SK-N-SH (cell line): Measurements from ENCODE around the gene SMCHD1. TPM values are rescaled to one million over a fixed set of nuclear protein-coding genes. Genes with fewer than 3 reads are reported as not detected.

Experiments used
- CTCF ChIA-PET: fragments of 300-600, 350-600 bp; formaldehyde crosslinking; extraction: SDS; loops from one replicate; lab custom pipeline; 2021; lab: Yijun Ruan, JAX
- POLR2A ChIA-PET: fragments of 350-600 bp; sonication (Branson Sonifier 250); formaldehyde crosslinking; extraction: SDS; loops from one replicate; lab custom pipeline; 2020; ENCODE audit warnings: antibody characterized with exemption, inconsistent platforms; lab: Yijun Ruan, JAX
- DNase-seq: peaks from one replicate; pipeline ENCODE4 v3.0.0; 2012
- H2AFZ ChIP-seq: fragments of 200-600 bp; sonication (generic); 2 replicates; pipeline ENCODE4 v1.8.1; 2016; ENCODE audit warnings: antibody characterized with exemption, mild to moderate bottlenecking, low read depth
- H3F3A ChIP-seq: fragments of 200-600 bp; sonication (generic); replicated peaks from 2 replicates; pipeline ENCODE3; 2016; ENCODE audit warnings: antibody characterized with exemption, mild to moderate bottlenecking; ENCODE audit not compliant: insufficient read depth
- H3K27ac ChIP-seq, 2 experiments: fragments of 200-500 bp in 1 of 2; fragments of 200-600 bp in 1 of 2; sonication (Bioruptor generic) in 1 of 2; sonication (generic), shearing (Covaris generic) in 1 of 2; 2 replicates each; pipeline versions ENCODE4 v1.5.1 to v1.6.1; 2014 to 2016; ENCODE audit warnings: low read depth in 2 of 2, inconsistent platforms in 1 of 2, low read length in 1 of 2, mild to moderate bottlenecking in 1 of 2, mixed read lengths in 1 of 2
- H3K27me3 ChIP-seq: fragments of 200-600 bp; sonication (generic), shearing (Covaris generic); 2 replicates; pipeline ENCODE4 v1.6.1; 2016; ENCODE audit warnings: mixed run types; ENCODE audit not compliant: insufficient read depth
- H3K36me3 ChIP-seq, 2 experiments: fragments of 200-500 bp in 1 of 2; fragments of 200-600 bp in 1 of 2; sonication (Bioruptor generic) in 1 of 2; sonication (generic) in 1 of 2; replicated peaks in 1 of 2; 2 replicates each; pipeline versions ENCODE3 to v1.5.1; 2014 to 2016; ENCODE audit warnings: low read length in 1 of 2, mild to moderate bottlenecking in 1 of 2; ENCODE audit not compliant: insufficient read depth in 2 of 2, control insufficient read depth in 1 of 2
- H3K4me1 ChIP-seq, 2 experiments: fragments of 200-500 bp in 1 of 2; fragments of 200-600 bp in 1 of 2; sonication (Bioruptor generic) in 1 of 2; sonication (generic), shearing (Covaris generic) in 1 of 2; 2 replicates each; pipeline versions ENCODE4 v1.5.1 to v1.6.1; 2014 to 2016; ENCODE audit warnings: low read depth in 1 of 2, low read length in 1 of 2, mixed run types in 1 of 2; ENCODE audit not compliant: insufficient read depth in 2 of 2, control insufficient read depth in 1 of 2
- H3K4me2 ChIP-seq: fragments of 200-600 bp; sonication (generic), shearing (Covaris generic); 2 replicates; pipeline ENCODE4 v1.6.1; 2017; ENCODE audit warnings: mixed run types
- H3K4me3 ChIP-seq, 2 experiments: fragments of 200-500 bp in 1 of 2; fragments of 200-600 bp in 1 of 2; sonication (Bioruptor generic) in 1 of 2; sonication (generic), shearing (Covaris generic) in 1 of 2; 2 replicates each; pipeline versions ENCODE4 v1.5.1 to v1.8.1; 2014 to 2016; ENCODE audit warnings: low read depth in 2 of 2, inconsistent platforms in 1 of 2, low read length in 1 of 2, mild to moderate bottlenecking in 1 of 2, mixed read lengths in 1 of 2, moderate library complexity in 1 of 2
- H3K79me2 ChIP-seq: fragments of 200-600 bp; sonication (generic); 2 replicates; pipeline ENCODE4 v1.8.1; 2017; ENCODE audit warnings: mild to moderate bottlenecking; ENCODE audit not compliant: insufficient read depth
- H3K9ac ChIP-seq: fragments of 200-600 bp; sonication (generic); 2 replicates; pipeline ENCODE4 v1.6.1; 2017; ENCODE audit warnings: mixed run types
- H3K9me2 ChIP-seq: fragments of 200-600 bp; sonication (generic); 2 replicates; pipeline ENCODE4 v1.6.1; 2017; ENCODE audit warnings: mixed run types
- H3K9me3 ChIP-seq: fragments of 200-600 bp; sonication (generic); 2 replicates; pipeline ENCODE4 v1.6.1; 2017; ENCODE audit warnings: mixed run types, mild to moderate bottlenecking, moderate library complexity
- H4K20me1 ChIP-seq: fragments of 200-600 bp; sonication (generic); 2 replicates; pipeline ENCODE4 v1.6.1; 2017; ENCODE audit warnings: mild to moderate bottlenecking, mixed run types; ENCODE audit not compliant: insufficient read depth
- CHD2 ChIP-seq: fragments of 150-350 bp; IDR thresholded peaks from 2 replicates; pipeline ENCODE4 v1.6.1; 2018; ENCODE audit warnings: low read length; ENCODE audit not compliant: partially characterized antibody
- ELF1 ChIP-seq: IDR thresholded peaks from 2 replicates; pipeline ENCODE4 v1.4.0; 2012
- EP300 ChIP-seq, 2 experiments: IDR thresholded peaks; 2 replicates each; pipeline versions ENCODE4 v1.4.0 to v1.6.1; 2012; ENCODE audit warnings: borderline replicate concordance in 1 of 2, low read depth in 1 of 2, low read length in 1 of 2
- FOSL2 ChIP-seq: IDR thresholded peaks from 2 replicates; pipeline ENCODE4 v1.4.0; 2012; ENCODE audit warnings: low read depth, mild to moderate bottlenecking, moderate library complexity, borderline replicate concordance
- FOXJ3 ChIP-seq: sonication (generic); formaldehyde crosslinking; IDR thresholded peaks from 2 replicates; pipeline ENCODE4 v1.5.1; 2020; ENCODE audit warnings: mild to moderate bottlenecking, missing genetic modification reagents
- JUND ChIP-seq: IDR thresholded peaks from 2 replicates; pipeline ENCODE4 v1.4.0; 2012
- MAX ChIP-seq: IDR thresholded peaks from 2 replicates; pipeline ENCODE4 v1.4.0; 2012; ENCODE audit warnings: low read depth
- MXI1 ChIP-seq: IDR thresholded peaks from 2 replicates; pipeline ENCODE4 v1.6.1; 2012; ENCODE audit warnings: mild to moderate bottlenecking, low read depth, low read length, improper control_type of control experiment
- POLR2AphosphoS5 ChIP-seq: IDR thresholded peaks from 2 replicates; pipeline ENCODE4 v1.6.1; 2012; ENCODE audit warnings: low read depth, low read length
- RFX5 ChIP-seq: IDR thresholded peaks from 2 replicates; pipeline ENCODE4 v1.6.1; 2012; ENCODE audit warnings: mild to moderate bottlenecking, improper control_type of control experiment, low read length
- SIN3A ChIP-seq: IDR thresholded peaks from 2 replicates; pipeline ENCODE4 v1.6.1; 2012; ENCODE audit warnings: low read depth, mild to moderate bottlenecking, low read length, moderate library complexity, borderline replicate concordance
- SMC3 ChIP-seq: IDR thresholded peaks from 2 replicates; pipeline ENCODE4 v1.6.1; 2012; ENCODE audit warnings: low read depth, low read length, improper control_type of control experiment
- TEAD4 ChIP-seq: IDR thresholded peaks from 2 replicates; pipeline ENCODE4 v1.4.0; 2012; ENCODE audit warnings: mild to moderate bottlenecking, borderline replicate concordance; ENCODE audit not compliant: insufficient read depth
- USF1 ChIP-seq: IDR thresholded peaks from 2 replicates; pipeline ENCODE4 v1.4.0; 2012; ENCODE audit warnings: low read depth, borderline replicate concordance
- USF2 ChIP-seq: fragments of 150-350 bp; IDR thresholded peaks from 2 replicates; pipeline ENCODE4 v1.6.1; 2017; ENCODE audit warnings: antibody characterized with exemption, low read length, low read depth, borderline replicate concordance
- WGBS: methylation state at CpG from one replicate; pipeline ENCODE4 v1.1.6; 2017; ENCODE audit warnings: low lambda C conversion rate; 5-methylcytosine and 5-hydroxymethylcytosine counted together
- polyA plus RNA-seq, 3 experiments: library from polyadenylated mRNA; depleted of rRNA; stranded (reverse); fragments of >200 nt; gene quantifications; 2 replicates each; pipeline ENCODE4 v1.2.3, GENCODE V29; 2012

Gene SMCHD1
- polyA plus RNA-seq, 1 of the 3 experiments (the other 2 are of a cell fraction): 8.9 TPM

GRCh38 chr18:2681993-2682603 is 26.6 kb downstream of the SMCHD1 start:
- TF ChIP-seq RFX5: no peak
- H3K27me3 ChIP-seq: no peaks in the 10 kb centered on the region
- no peak overlapping the region for H3K27ac ChIP-seq
- ChIA-PET POLR2A (no interaction called here), CTCF (interaction anchor here (0.8 to 0.9 kb wide), 2 partner anchors 23 to 77 kb away, joined by 3 to 4 read pairs; no protein-coding TSS in a partner anchor)
- no peaks in the 10 kb centered on the region for H4K20me1 ChIP-seq
- H2AFZ ChIP-seq: no peak overlapping the region
- no peak overlapping the region for H3K4me2 ChIP-seq
- no peak overlapping the region for H3K4me3 ChIP-seq
- peaks cover 4% of the 10 kb centered on the region for H3K9me3 ChIP-seq
- H3K79me2 ChIP-seq: peaks cover 78% of the 10 kb centered on the region
- peaks cover 22 to 43% of the 10 kb centered on the region in 2 experiments for H3K36me3 ChIP-seq
- 98% methylated on average over 5 of the region's 5 CpGs for WGBS
- no peaks in the 10 kb centered on the region for H3F3A ChIP-seq
- no peak overlapping the region for H3K9ac ChIP-seq
- DNase-seq: no peak
- H3K9me2 ChIP-seq: no peaks in the 10 kb centered on the region
- H3K4me1 ChIP-seq: no peaks in the 10 kb centered on the region; a peak in 1 of 4 replicates

GRCh38 chr18:2683055-2683454 is 27.5 kb downstream of the SMCHD1 start:
- H3K27ac ChIP-seq: no peak overlapping the region
- H2AFZ ChIP-seq: no peak overlapping the region
- no peaks in the 10 kb centered on the region; a peak in 1 of 4 replicates for H3K4me1 ChIP-seq
- no peaks in the 10 kb centered on the region for H4K20me1 ChIP-seq
- H3K27me3 ChIP-seq: no peaks in the 10 kb centered on the region
- TF ChIP-seq MXI1 (no peak), SIN3A (no peak), EP300 (IDR thresholded peaks at IDR 0.05; ENCODE audit: borderline replicate concordance in 1 of 2, low read depth in 1 of 2, low read length in 1 of 2) (no peak), JUND (no peak), ELF1 (no peak), FOSL2 (no peak), USF2 (no peak), RFX5 (no peak), SMC3 (no peak), TEAD4 (no peak)
- H3K4me2 ChIP-seq: no peak overlapping the region
- H3K9ac ChIP-seq: no peak overlapping the region
- H3K36me3 ChIP-seq: peaks cover 31 to 52% of the 10 kb centered on the region in 2 experiments
- H3K9me2 ChIP-seq: no peaks in the 10 kb centered on the region
- H3K9me3 ChIP-seq: peaks cover 7% of the 10 kb centered on the region
- H3F3A ChIP-seq: no peaks in the 10 kb centered on the region
- POLR2A ChIA-PET: no interaction called here
- DNase-seq: no peak
- peaks cover 78% of the 10 kb centered on the region for H3K79me2 ChIP-seq
- CTCF ChIA-PET: interaction anchor here (0.6 to 1.6 kb wide), 4 partner anchors 9 to 133 kb away, joined by 3 to 4 read pairs (median 4); no protein-coding TSS in a partner anchor
- H3K4me3 ChIP-seq: no peak overlapping the region

- H3K79me2 ChIP-seq: peaks cover 66% of the 10 kb centered on the region
- H3K4me1 ChIP-seq: no peaks in the 10 kb centered on the region; a peak in 1 of 4 replicates
- H3K27ac ChIP-seq: no peak overlapping the region
- no peak for DNase-seq
- H3F3A ChIP-seq: no peaks in the 10 kb centered on the region
- H3K4me3 ChIP-seq: no peak overlapping the region
- H3K9me3 ChIP-seq: peaks cover 7% of the 10 kb centered on the region
- 97% methylated on average over 3 of the region's 3 CpGs for WGBS
- no peak overlapping the region for H3K4me2 ChIP-seq
- ChIA-PET CTCF (interaction anchor here (0.7 to 1.0 kb wide), 2 partner anchors 24 to 62 kb away, joined by 3 read pairs; no protein-coding TSS in a partner anchor), POLR2A (no interaction called here)
- H3K36me3 ChIP-seq: peaks cover 38 to 79% of the 10 kb centered on the region in 2 experiments
- no peak overlapping the region for H2AFZ ChIP-seq
- no peak overlapping the region for H3K9ac ChIP-seq
- no peaks in the 10 kb centered on the region for H3K9me2 ChIP-seq
- H4K20me1 ChIP-seq: no peaks in the 10 kb centered on the region
- H3K27me3 ChIP-seq: no peaks in the 10 kb centered on the region
- no peak for TF ChIP-seq CHD2
- TF ChIP-seq SMC3: no peak
- TF ChIP-seq MAX: no peak
- no peak for TF ChIP-seq USF1
- TF ChIP-seq FOXJ3 (CRISPR knock-in tag): no peak
- no peak for TF ChIP-seq FOSL2
- no peak for TF ChIP-seq USF2
- no peak for TF ChIP-seq POLR2AphosphoS5
Measured at GRCh38 chr18:2686349-2686968, 30.9 kb downstream of the SMCHD1 start.
